Activated CD4-positive, alpha-beta T cell treated with anti-CD3 and anti-CD28 coated beads, Interleukin-2, amount 10 ng/mL, durations not matched to agents 24 days and 14 days (primary cell): ENCODE results near the gene RAPGEF1. TPM values are rescaled to one million over a fixed set of nuclear protein-coding genes. Genes with fewer than 3 reads are reported as not detected.

ENCODE experiments used
- DNase-seq: peaks from one replicate; pipeline ENCODE4 v3.0.0; 2022
- H3K27ac Mint-ChIP-seq: one replicate; pipeline ENCODE4 v1.8.0; 2022; ENCODE audit warnings: mild to moderate bottlenecking, mixed read lengths
- H3K27me3 Mint-ChIP-seq: one replicate; pipeline ENCODE4 v1.8.0; 2022; ENCODE audit warnings: mixed read lengths
- H3K36me3 Mint-ChIP-seq: one replicate; pipeline ENCODE4 v1.8.0; 2022; ENCODE audit warnings: low read depth, mild to moderate bottlenecking, mixed read lengths
- H3K4me1 Mint-ChIP-seq: one replicate; pipeline ENCODE4 v1.8.0; 2021; ENCODE audit warnings: mixed read lengths
- H3K4me3 Mint-ChIP-seq: one replicate; pipeline ENCODE4 v1.8.0; 2022; ENCODE audit warnings: mild to moderate bottlenecking, moderate library complexity, mixed read lengths
- H3K9me3 Mint-ChIP-seq: one replicate; pipeline ENCODE4 v1.8.0; 2021; ENCODE audit warnings: mixed read lengths
- intact Hi-C: fragments of 100-400 bp; cut with micrococcal nuclease; formaldehyde crosslinking; loops from one replicate; pipeline ENCODE4 v1.15.1; 2023
- total RNA-seq: library from RNA; stranded (reverse); gene quantifications from 2 replicates; pipeline ENCODE4 v1.2.3, GENCODE V29; 2022

Gene RAPGEF1
- total RNA-seq, 1 donor from 2014 or later = 153 TPM

DNA sequence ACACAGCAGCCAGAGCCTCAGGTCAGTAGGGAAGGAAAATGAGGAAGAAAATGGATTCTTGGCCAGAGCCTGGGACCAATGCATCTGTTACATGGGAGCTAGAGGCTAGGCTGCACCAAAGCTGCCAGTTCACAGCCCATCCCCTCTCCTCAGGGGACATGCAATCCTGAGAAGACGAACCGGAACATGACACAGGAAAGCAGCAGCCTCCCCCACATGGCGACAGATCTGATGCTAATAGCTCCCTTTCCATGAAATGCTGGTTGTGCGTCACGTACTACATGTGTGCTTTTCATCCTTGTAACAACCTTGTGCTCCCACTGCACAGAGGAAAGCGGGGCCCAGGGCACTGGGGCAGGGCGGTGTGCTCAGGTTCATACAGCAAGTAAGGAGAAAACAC, 127.0 kb downstream of the RAPGEF1 start:
- Mint-ChIP-seq H3K36me3 (peaks cover 56% of the 10 kb centered on the region), H3K27ac (no peak overlapping the region), H3K9me3 (no peaks in the 10 kb centered on the region), H3K27me3 (no peaks in the 10 kb centered on the region), H3K4me3 (no peak overlapping the region), H3K4me1 (peaks cover 1% of the 10 kb centered on the region)
- intact Hi-C loops = no loop called here
- DNase-seq = no peak

DNA sequence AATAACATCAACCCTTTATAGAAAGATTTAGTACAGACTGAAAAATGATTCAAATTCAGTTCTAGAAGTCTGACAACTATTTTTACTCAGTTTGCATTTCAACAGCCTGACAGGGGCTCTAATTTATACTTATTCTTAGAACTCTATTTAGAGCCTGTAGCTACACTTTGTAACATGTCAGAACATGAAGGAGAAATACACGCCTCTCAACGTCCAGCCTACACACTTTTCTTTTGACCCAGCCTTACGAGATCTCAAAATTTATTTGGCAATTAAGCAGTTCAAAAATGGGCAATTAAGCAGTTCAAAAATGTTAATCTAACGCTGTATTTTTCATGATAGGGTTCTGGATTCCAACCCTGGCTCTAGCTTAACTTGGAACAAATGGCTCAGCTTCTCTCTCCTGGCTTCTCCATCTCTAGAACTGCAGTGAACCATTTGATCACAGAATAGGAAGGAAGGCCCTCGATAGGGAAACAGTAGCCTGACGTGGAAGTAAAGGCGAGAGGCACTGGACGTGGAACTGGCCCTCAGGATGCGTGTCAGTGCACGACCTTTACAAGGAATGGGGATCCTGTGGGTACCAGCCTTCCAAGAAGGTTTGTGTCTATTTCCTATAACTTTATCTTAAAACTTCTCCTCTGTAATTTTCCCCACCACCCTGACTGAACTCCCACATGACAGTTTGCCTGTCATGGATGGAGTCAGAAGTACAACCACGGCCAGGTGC, 128.1 kb downstream of the RAPGEF1 start:
- Mint-ChIP-seq H3K4me3 (no peak overlapping the region), H3K27me3 (no peaks in the 10 kb centered on the region), H3K27ac (peak overlapping the region; percentile 62), H3K4me1 (peaks cover 5% of the 10 kb centered on the region), H3K9me3 (no peaks in the 10 kb centered on the region), H3K36me3 (peaks cover 58% of the 10 kb centered on the region)
- no peak for DNase-seq
- intact Hi-C loops = no loop called here

DNA sequence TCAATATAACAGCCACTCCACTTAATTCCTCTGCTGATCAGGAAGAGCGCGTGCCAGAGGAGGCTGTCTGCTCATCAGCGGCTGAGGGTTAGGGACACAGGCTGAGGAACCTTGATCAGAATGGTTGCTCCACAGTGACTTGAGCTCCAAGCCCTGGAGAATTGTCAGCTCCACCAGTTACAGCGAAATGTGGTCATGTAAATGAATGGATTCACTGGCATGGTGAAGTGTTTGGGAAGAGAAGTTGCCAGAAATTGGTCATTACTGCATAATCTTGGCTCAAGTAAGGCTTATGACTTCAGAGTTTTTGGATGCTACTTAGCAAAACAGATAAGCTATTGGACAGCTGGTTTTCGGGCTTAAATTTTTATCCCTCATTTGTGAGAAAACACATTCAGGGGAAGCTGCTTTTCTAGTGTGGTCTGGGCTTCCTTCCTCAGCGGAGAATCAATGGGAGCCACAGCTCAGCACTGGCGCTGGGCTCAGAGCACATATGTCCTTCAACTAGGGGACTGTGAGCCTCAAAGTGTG, 129.6 kb downstream of the RAPGEF1 start:
- intact Hi-C loops = no loop called here
- Mint-ChIP-seq H3K9me3 (no peaks in the 10 kb centered on the region), H3K27me3 (no peaks in the 10 kb centered on the region), H3K4me3 (no peak overlapping the region), H3K27ac (no peak overlapping the region), H3K36me3 (peaks cover 56% of the 10 kb centered on the region), H3K4me1 (peaks cover 9% of the 10 kb centered on the region)
- no peak for DNase-seq

DNA sequence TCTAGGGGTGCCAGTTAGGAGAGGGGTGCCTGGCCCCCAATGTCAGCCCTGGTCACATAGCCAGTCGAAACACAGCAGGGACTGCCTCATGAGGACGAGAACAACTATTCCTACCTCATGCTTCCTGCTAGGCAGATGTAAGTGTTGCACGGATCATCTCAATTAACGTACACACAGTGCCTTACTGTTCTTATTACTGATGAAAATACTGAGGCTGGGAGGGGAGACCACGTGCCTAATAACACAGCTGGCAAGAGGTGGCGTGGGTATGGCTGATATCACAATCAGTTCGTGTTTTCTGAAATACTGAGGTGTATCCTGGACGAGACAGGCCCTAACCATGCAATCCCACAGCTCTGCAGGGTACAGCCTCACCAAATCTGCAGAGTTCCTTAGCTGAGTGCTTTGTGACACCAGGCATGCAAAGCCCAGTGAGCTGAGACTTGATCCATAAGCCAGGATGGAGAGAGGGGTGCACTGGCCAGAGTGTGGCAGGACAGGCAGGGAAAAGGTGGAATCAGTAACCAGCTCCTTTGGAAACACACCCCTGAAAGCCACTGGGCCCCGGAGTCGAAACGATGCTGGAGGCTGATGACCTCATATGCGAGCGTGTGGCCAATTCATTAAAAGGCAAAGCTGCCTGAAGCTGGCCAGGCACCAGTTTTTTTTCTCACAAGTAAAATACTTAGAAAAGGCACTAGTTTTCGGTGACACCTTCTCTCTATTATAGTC, 130.6 kb downstream of the RAPGEF1 start:
- no peak for DNase-seq
- Mint-ChIP-seq H3K27ac (peak overlapping the region; percentile 39), H3K27me3 (no peaks in the 10 kb centered on the region), H3K36me3 (peaks cover 58% of the 10 kb centered on the region), H3K4me3 (no peak overlapping the region), H3K9me3 (no peaks in the 10 kb centered on the region), H3K4me1 (peaks cover 9% of the 10 kb centered on the region)
- intact Hi-C loops = no loop called here

DNA sequence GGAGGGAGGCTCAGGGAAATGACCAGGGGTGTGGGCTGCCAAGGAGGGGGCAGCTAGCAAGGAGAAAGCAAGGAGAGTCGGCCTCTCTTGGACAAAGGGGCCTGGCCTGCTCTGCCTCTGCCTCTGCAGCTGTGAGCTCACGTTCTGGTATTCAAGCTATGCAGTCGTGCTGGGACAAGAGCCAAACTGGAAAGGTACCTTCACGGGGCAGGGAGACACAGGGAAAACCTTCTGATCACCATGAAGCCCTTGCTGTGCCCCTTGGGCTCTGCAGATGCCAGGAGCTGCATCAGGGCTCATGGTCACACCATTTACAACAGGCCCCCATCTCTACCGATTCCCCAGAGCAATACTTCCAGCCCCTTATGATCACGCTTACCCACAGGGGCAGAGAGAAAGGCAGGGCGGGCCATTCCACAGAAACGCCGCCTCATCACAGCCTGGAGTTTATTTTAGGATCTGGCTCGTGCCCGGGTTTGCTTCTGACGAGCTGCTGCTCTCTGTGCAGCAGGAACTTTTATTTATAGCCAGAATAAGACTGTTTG, 131.3 kb downstream of the RAPGEF1 start:
- H3K36me3 Mint-ChIP-seq = peaks cover 56% of the 10 kb centered on the region
- no peak for DNase-seq
- H3K9me3 Mint-ChIP-seq = no peaks in the 10 kb centered on the region
- H3K27ac Mint-ChIP-seq = peak overlapping the region; percentile 39
- intact Hi-C loops = no loop called here
- no peak overlapping the region for H3K4me3 Mint-ChIP-seq
- H3K4me1 Mint-ChIP-seq = peaks cover 9% of the 10 kb centered on the region
- no peaks in the 10 kb centered on the region for H3K27me3 Mint-ChIP-seq

DNA sequence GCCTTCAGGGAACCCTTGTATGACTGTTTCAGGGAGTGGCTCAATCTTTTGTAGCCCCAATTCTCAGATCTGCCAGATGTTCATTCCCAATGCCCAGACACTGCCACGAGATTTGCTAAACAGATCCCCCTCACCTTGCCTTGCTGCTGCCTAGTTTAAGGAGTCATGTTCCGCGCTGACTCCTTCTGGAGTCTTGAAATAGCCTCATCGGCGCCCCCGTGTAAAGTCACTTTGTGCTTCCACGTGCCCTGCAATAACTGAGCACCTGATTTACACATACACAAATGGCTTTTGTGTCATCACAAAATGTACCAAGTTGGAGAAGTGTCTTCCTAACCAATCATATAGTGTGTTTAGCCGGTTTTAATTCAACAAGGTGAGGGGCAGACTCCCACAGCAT, 132.3 kb downstream of the RAPGEF1 start:
- H3K9me3 Mint-ChIP-seq = no peaks in the 10 kb centered on the region
- intact Hi-C loops = no loop called here
- H3K27ac Mint-ChIP-seq = no peak overlapping the region
- H3K27me3 Mint-ChIP-seq = no peaks in the 10 kb centered on the region
- H3K36me3 Mint-ChIP-seq = peaks cover 56% of the 10 kb centered on the region
- peaks cover 8% of the 10 kb centered on the region for H3K4me1 Mint-ChIP-seq
- no peak for DNase-seq
- no peak overlapping the region for H3K4me3 Mint-ChIP-seq

DNA sequence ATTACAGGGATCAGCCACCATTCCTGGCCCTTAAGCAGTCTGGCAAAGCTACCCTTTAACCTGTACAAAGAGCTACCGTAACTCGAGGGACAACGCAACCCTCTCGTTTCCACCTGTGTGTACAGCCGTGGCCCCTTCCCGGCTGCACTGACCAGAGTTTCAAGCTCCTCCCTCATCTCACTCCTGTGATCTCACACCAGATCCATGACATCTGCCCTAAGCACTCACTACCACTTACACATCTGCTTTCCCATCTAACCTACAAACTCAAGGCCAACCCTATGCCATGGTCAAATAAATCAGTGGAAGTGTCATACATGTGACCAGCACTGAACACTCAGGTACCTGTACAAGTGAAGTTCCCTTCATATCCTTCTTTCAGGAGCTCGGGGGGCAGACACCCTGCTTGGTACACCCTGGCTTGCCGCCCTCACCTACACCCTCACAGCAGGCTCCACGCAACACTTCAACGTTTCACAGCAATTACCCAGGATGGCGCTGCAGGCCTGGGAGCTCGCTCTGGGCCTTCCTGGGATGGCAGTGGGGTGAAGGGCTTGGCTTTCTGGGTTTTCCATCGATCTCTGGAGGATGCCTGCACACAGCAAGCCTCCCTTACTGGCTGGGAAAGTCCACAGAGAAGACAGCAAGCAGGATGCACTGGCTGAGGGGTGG, 132.8 kb downstream of the RAPGEF1 start:
- peak overlapping the region; percentile 74 for H3K27ac Mint-ChIP-seq
- H3K36me3 Mint-ChIP-seq = peaks cover 61% of the 10 kb centered on the region
- H3K9me3 Mint-ChIP-seq = no peaks in the 10 kb centered on the region
- H3K4me3 Mint-ChIP-seq = no peak overlapping the region
- peaks cover 8% of the 10 kb centered on the region for H3K4me1 Mint-ChIP-seq
- no peaks in the 10 kb centered on the region for H3K27me3 Mint-ChIP-seq
- DNase-seq = no peak
- intact Hi-C loops = no loop called here

DNA sequence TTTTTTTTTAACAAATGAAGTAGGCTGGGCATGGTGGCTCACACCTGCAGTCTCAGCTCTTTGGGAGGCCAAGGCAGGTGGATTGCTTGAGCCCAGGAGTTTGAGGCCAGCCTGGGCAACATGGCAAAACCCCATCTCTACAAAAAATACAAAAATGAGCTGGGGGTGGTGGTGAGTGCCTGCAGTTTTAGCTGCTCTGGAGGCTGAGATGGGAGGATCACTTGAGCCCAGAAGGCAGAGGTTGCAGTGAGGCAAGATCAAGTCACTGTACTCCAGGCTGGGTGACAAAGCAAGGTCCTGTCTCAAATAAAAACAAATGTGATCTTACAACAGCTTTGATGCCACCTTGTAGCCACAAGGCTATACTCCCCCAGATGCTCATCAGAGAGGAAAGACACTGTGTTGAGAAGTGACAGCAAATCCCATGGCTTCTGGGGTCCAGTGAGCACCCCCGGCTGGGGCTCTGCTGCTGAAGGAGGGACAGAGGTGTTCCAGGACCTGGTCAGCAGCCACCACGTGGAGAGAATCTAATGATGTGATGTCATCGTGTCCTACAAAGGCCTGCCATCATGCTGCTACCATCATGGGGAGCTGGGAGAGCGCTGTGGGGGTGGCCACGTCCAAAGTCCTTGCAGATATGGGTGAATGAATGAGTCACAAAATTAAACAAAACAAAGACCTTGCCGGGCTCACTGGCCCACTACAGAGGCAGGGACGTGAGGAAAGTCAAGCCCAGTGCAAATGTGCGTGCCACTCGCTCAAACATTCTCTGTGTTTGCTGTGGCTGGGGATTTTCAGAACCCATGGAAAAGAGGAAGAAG, 133.9 kb downstream of the RAPGEF1 start:
- intact Hi-C loops = no loop called here
- no peak overlapping the region for H3K4me3 Mint-ChIP-seq
- DNase-seq = no peak
- H3K4me1 Mint-ChIP-seq = peaks cover 8% of the 10 kb centered on the region
- peak overlapping the region; percentile 52 for H3K27ac Mint-ChIP-seq
- H3K36me3 Mint-ChIP-seq = peaks cover 63% of the 10 kb centered on the region
- H3K9me3 Mint-ChIP-seq = no peaks in the 10 kb centered on the region
- H3K27me3 Mint-ChIP-seq = no peaks in the 10 kb centered on the region

DNA sequence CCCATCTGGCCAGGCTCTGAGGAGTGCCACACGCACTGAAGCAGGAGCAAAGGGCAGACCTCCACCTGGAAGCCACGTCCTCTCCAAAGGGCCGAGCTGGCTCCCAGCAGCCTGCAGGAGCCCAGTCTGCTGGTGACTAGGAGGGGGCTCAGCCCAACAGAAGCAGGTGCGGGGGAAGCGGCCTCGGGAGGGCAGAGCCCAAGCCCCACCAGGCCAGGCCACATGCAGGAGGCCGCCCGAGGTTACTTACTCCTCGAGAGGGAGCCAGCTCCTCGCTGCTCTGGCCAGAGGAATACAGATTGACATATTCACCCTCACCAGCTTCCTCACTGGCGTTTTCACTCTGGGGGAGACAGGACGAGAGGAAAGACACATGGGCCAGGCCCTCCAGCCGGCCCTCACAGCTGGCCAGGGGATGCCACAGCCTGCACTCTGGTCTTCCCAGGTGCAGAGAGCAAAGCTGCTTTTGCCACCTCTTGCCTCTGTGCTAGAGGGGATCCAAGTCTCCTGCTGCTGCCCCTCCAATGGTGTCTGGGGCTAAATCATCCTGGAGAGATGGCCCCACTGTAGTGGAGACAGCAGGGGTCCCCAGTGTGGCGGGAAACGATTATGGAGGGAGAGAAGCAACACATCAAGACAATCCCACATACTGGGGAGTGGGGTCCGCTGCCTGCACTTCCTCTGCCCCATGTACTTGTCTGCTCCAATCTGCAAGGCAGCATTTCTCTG, 136.0 kb downstream of the RAPGEF1 start:
- Mint-ChIP-seq H3K27ac (no peak overlapping the region), H3K4me3 (no peak overlapping the region)

DNA sequence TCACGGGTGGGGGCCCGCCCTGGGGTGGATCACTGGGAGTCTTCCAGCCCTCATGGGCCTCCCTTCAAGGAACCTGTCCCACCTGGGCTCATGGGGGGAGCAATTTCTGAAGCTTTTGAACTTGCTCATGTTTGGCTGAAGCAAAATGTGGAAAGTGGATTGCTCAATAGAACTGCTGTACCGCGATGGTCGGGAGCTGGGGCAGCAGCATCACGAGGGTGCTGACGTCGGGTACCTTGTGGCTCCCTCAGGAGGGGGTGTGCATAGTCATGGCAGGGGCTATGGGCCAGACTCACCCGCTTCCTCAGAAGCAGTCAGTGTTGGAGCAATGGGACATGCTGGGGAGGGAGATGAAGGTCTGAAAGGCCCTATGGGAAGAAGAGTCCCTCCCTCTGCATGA, 136.7 kb downstream of the RAPGEF1 start:
- H3K36me3 Mint-ChIP-seq = peaks cover 67% of the 10 kb centered on the region
- intact Hi-C loops = no loop called here
- no peak for DNase-seq
- H3K27ac Mint-ChIP-seq = peak overlapping the region; percentile 52
- peaks cover 8% of the 10 kb centered on the region for H3K4me1 Mint-ChIP-seq
- H3K27me3 Mint-ChIP-seq = no peaks in the 10 kb centered on the region
- H3K9me3 Mint-ChIP-seq = no peaks in the 10 kb centered on the region
- no peak overlapping the region for H3K4me3 Mint-ChIP-seq

More for the DNA sequence above, 136.0 kb downstream of the RAPGEF1 start:
- H3K27me3 Mint-ChIP-seq = no peaks in the 10 kb centered on the region
- H3K36me3 Mint-ChIP-seq = peaks cover 64% of the 10 kb centered on the region
- DNase-seq = no peak
- intact Hi-C loops = no loop called here
- H3K4me1 Mint-ChIP-seq = peaks cover 8% of the 10 kb centered on the region
- no peaks in the 10 kb centered on the region for H3K9me3 Mint-ChIP-seq

DNA sequence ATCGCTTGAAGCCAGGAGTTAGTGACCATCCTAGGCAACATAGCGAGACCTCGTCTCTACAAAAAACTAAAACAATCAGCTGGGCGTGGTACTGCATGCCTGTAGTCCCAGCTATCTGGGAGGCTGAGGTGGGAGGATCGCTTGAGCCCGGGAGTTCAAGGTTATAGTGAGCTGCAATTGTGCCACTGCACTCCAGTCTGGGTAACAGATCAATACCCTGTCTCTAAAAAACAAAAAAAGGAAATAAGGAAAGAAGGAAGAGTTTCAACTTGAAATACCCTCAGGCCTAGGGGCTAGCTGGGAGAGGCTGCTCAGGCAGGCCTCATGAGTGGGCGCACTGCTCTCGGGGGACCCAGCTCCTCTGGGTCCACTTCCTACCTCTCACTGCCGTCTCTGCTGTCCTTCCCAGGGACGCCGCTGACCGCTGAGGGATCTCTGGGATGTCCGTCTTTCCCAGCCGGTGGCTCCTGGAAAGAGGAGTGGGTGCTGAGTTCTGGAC, 138.1 kb downstream of the RAPGEF1 start:
- Mint-ChIP-seq H3K4me3 (no peak overlapping the region), H3K27me3 (no peaks in the 10 kb centered on the region), H3K9me3 (no peaks in the 10 kb centered on the region), H3K4me1 (peaks cover 4% of the 10 kb centered on the region), H3K27ac (no peak overlapping the region), H3K36me3 (peaks cover 62% of the 10 kb centered on the region)
- DNase-seq = no peak
- intact Hi-C loops = no loop called here

DNA sequence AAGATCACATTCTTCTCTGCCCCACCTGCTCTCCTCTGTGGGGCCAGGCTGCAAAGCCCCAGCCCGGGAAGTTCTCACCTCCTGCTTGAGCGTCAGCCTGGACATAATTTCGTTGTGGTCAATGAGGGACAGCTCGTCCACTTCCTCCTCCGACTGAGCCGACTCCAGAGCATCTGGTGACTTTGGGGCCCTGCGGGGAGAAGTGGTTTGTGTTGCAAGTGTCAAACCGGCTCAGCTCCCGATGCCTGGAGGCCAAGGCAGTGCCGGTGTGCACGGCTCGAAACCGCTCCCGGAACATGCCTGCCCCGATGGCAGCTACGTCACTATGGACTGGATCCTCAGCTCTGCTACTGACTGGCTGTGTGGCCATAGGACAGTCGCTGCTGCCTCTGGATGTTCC, 141.8 kb downstream of the RAPGEF1 start:
- H3K36me3 Mint-ChIP-seq = peaks cover 56% of the 10 kb centered on the region

More for the DNA sequence above, 141.8 kb downstream of the RAPGEF1 start:
- Mint-ChIP-seq H3K9me3 (no peaks in the 10 kb centered on the region), H3K27ac (no peak overlapping the region), H3K27me3 (no peaks in the 10 kb centered on the region), H3K4me1 (no peaks in the 10 kb centered on the region), H3K4me3 (no peak overlapping the region)
- intact Hi-C loops = no loop called here
- no peak for DNase-seq
